GM18867 (cell line): ENCODE data around the gene SLC6A3.

Experiments used
- ATAC-seq: cut with Tn5 transposase; IDR thresholded peaks from one replicate; pipeline ENCODE4 v1.9.1; 2021; ENCODE audit warnings: mild to moderate bottlenecking, moderate library complexity; ENCODE audit not compliant: unreplicated experiment

The SLC6A3 gene

DNA sequence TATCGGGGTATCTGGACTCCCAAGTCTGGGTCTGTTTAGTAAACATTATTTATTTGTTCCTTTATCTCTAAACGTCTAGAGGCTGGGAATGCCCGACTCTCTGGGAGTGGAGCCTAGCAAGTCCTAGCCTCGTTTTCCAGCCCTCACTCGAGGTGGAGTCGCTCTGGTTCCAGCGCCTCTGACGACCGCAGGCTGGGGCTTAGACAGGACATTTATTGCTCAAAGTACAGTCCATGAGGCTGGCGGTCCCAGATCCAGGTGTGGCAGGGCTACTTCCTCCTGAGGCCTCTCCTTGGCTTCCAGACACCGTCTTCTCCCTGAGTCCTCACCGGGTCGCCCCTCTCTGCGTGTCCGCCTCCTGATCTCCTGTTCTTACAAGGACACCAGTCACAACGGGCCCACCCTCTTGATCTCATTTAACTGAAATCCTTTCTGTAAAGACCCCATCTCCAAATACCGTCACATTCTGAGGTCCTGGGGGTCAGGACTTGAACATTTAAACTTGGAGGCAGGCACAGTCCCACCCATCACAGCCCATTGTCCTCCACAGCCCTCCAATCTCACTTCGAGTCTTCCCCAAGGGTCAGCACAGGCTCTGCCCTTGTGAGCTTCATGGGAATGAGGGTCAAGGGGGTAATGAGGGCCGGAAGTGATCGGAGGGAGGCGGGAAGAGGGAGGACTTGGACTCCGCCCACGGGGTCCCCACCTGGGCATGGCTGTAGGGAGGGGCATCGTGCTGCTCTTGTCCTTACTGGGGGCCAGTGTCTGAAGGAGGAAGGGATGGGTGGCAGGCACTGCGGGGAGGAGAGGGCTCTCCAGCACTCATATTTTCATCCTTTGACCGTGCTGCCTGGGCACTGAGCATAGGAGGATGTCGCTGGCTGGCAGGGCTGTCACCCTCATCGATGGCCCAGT is 88.1 kb downstream of the SLC6A3 start:
- ATAC-seq, result no peak

DNA sequence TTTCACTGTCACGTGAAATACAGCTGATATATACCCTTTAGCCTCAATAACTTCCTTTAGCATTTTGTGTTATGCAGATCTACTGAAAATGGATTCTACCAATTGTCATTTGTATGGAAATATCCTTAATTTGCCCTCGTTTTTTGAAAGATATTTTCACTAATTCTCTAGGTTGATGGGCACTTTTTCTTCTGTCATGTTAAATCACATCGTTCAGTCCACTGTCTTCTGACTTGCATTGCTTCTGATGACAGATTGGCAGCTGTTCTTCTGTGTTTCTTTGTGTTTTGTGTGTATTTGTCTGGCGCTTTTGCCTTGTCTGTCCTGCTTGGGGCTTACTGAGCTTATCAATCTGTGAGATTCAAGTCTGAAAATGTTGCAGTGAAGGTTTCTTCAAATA is 90.7 kb downstream of the SLC6A3 start:
- ATAC-seq, result no peak

DNA sequence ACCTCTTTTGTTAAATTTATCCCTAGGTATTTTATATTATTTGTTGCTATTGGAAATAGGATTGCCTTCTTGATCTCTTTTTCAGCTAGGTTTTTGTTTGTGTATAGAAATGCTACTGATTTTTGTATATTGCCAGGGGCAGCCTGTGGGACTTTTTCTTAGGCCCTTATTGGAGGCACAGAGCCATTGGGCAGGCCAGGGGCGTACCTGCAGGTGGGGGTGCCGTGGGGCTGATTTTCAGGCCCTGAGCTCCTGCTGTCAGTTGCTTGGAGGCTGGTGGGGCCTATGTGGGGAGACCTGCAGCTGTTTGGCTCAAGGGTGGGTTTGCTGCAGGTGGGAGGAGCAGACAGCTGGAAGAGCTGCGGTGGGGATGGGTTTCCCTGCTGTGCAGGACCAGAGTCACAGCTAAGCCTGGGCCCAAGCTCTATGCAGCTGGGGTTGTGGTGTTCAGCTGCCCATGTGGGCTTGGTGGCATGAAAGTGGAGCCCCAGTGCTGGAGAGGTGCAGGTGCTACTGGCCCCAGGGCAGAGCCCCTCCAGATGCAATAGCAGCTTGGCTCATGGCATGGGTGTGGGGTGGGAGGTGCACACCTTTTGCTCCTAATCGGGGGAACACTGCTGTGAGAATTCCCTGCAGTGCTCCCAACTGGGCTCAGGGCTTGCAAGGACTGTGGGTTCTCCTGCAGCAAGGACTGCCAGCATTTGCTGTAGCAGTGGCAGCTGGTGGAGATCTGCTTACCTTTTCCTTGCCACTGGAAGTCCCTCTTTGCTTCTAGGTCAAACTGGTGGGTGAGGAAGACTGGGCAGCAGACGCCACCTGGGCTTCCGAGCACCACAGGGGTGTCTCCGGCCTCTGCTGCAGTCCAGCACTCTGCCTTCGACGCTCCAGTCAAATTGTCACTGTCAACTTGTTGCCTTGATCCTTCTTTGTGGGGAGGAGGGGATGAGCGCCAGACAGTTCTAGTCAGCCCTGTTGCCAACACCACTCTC is 92.7 kb downstream of the SLC6A3 start:
- no peak for ATAC-seq

DNA sequence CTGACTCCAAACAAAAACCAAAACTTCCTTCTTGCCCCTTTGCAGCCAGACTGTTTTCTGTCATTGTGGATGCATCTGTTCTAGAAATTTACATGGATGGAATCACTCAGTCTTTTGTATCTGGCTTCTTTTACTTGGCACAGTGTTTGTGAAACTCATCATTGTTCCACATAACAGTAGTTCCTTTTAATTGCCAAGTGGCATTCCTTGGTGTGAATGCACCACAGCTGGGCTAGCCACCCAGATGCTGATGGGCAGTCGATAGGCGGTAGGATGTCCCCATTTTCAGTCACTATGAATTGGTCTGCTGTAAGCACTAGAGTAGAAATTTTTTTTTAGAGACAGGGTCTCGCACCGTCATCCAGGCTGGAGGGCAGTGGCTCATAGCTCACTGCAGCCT is 94.1 kb downstream of the SLC6A3 start:
- ATAC-seq, result no peak

DNA sequence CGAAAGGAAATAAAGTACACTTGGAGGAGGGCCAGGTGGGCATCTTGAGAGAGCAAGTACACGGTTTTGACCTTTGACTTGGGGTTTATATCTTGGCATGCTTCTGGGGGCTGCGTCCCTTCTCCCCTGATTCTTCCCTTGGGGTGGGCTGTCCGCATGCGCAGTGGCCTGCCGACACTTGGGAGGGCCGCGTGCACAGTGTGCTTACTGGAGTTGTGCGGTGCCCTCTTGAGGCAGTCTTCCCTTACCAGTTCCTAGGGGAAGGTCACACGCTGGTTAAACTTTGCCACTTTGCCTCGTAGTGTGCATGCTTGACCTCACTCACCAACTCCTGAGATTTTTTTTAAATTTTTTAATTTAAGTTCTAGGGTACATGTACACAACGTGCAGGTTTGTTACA is 96.0 kb downstream of the SLC6A3 start:
- no peak for ATAC-seq

DNA sequence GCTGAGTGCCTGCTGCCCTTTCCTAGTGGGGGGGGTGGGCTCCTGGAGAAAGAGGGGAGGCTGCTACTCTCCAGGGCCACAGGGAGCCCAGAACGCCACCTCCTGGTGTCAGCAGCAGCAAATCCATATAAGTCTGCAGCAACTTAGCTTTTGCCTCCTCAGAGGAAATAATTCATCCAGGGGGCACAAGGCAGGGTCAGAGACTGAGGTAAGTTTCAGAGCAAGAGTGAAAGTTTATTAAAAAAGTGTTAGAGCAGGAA is 96.3 kb downstream of the SLC6A3 start:
- no peak for ATAC-seq

DNA sequence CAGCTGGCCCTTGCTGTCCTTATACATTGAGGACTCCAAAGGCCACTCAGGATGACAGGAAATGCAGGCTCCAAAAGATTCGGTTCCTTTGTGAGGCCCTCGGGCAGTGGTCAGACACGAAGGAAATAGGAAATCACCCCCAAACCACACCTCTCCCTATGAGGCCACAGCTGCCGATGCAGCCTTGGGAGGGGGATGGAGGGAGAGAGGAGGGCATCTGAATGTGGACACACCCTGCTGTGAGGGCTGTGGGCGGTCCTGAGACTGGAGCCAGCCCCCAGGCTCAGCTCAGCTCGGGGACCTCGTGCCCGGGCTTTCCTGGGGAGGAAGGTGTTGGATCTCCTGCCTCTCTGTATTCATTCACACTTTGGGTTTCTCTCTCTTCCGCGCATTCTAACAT is 97.7 kb downstream of the SLC6A3 start:
- no peak for ATAC-seq

DNA sequence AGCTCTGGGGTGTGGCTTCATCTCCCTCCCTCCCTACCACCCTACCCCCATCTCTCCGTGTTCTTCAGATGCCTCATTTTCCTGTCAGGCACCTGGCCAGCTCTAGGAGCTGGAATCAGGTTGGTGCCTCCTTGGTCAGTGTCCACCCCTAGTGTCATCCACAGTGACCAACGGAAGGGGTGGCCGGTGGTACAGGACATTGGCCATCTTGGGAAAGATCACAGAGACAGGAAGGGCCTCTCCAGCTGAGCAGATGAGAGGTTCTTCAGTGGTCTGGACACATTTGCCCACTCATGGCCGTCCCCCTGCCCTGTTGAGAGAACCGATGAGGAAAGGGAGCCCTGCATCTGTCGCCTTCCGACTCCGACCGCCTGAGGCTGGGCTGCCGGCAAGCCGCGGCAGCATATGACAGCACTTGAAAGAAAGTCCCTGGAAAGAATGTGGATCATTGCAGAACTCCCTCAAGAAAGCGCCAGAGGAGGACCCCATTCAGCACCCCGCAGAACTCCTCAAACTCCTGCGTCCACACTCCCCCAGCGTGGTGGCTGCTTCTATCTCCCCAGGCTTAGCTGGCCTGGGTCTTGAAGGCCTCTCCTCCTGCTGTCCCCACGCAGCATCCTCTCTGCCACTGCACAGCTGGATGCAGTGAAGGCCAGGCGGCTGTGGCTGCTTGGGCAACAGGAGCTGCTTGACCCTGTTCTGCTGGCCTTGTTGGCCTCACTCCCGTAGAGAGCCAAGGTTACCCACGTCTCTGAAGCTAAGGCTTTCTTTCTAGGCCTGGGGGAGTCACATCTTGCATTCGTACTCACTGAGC is 98.4 kb downstream of the SLC6A3 start:
- ATAC-seq, result no peak

DNA sequence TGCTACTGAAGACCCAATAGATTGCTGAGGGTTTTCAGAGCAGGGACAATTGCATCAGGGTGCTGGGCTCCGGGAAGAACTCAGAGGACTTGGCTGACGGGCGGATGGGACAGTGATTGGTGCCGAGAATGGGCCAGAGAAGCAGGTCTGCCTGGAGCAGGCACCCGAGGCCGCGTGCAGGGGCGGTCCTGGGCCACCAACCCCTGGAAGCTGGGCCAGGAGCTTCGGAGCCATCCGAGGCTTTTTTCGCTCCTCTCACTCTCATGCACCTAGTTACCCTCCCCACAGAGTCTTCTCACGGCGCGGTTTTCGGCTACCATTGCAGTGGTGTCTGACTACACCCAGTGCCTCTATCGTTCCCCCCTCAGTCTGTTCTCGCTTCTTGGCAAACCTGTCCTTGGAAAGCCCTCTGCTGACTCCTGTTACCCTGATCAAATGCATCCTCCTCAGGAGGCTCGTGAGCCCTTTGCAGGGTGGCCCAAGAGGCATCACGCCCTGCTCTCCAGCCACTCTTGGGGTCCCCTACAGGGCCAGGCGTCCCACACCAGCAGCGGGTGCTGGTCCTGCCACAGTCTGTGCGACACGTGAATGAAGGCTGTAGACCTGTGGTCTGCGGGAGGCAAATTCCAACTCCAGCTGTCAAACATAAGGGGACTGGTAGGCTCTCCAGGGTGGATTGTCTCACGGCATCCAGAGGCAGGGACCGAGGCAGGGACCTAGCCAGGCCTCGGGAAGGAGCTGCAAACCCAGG is 99.2 kb downstream of the SLC6A3 start:
- ATAC-seq, result no peak

DNA sequence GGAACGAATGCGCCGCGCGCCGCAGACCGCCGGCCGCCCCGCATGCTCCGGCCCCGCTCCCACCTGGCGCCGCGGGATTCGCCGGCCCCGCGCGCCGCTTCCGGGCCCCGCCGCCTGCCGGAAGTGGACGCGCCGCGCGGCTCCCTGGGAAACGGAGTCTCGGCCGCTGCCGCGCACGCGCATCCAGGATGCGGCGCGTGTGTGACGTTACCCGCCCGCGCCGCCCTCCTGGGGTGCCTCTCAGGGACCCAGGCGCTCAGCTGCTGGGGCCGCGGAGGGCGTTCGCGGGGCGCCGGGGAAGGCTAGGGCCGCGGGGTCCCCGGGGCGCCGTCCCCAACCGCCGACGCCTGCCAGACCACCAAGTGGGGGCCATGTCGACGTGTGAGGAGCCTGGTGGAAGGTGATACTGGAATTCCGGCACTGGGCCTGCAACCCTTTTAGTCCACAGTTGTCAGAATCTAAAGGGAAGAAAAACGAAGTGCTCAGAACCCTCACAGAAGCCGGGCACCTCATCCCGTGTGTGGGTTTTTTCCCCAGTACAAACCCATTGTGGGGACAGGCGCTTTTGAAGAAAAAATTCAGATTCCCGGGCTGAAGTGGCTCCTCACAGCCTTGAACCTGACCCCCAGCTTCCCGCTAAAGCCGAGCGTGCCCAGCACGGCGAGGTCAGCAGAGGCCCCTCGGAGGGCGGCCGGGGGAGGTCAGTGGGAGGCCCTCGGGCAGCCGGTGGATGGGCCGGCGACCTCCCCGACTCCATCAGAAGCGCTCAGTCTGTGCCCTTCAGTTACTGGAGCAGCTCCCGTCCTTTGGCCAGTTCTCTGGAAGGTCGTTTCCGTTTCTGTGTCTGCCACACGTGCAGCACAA is 100.0 kb downstream of the SLC6A3 start, which contains the start of gene CLPTM1L:
Gene CLPTM1L, minus strand, starts transcription at position 125 of the 864 bp plus-strand sequence. CDS start 258 bp downstream, outside the sequence.
- peak; percentile 73 for ATAC-seq

DNA sequence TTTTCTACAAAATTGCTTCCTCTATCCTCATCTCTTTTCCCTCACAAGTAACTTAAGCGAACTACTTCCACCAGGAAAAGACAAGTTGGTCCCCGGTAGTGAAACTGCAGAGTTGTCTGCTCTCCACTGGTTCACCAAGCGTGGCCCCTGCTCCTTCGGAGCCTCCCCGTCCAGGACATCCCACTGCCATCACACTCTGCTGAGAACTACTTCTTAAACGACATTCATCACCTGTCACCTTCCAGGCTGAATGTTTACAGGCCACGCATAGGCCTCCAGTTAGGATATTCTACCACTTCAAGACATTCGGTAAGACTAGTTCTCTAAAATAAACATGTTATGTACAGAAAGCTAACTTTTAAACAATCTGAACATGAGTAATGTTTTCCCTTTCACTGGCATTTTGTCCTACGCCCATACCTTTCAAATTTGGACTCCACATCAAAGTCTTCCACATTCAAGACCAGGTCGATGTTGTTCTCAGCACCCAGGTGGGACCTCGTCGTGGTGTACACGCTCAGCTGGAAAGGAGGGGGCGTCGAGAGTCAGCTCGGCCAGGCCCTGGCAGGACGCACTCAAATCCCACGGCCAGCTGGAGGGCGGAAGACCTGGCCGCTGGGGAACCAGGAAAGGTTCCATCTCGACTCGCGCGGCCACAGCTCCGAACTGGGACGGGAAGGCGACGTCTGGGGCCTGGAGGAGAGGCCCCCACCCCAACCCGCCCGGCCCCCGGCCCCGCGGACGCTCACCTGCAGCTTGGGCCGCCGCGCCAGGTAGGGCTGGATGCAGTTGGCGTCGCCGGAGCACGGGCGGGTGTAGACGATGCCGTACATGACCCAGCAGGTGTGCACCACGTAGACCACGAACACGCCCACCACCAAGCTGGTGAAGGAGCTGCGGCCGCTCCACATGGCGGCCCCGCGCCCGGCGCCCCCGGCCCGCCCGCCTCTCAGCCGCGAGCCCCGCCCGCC is 101.0 kb downstream of the SLC6A3 start:
- ATAC-seq, result peak; percentile 23

DNA sequence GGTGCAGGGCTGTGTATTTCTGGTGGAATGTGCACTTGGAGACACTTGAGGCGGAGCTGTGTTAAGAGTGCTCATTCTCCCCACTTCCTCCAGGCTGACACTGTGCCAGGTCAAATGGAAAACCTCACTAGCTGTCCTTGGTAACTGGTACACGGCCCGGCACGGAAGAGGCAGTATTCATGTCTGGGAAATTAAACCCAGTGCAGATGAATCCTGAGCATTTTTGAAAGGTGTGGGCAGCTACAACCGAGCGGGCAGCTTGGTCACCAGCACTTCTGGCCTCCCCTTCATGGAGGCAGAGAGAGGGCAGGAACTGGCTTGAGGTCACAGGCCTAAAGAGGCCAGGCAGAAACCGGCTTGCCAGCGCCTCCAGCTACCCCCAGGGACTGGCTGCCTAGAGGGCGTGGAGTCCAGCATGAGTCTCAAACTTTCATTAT is 101.9 kb downstream of the SLC6A3 start:
- ATAC-seq, result no peak
